ENCODE measurements around the gene SMC1B.
"Not testable (repeated sequence)": the region's sequence is repeated elsewhere in the genome, so short reads cannot be mapped to it uniquely, and the experiment has no call there.

The SMC1B gene

DNA sequence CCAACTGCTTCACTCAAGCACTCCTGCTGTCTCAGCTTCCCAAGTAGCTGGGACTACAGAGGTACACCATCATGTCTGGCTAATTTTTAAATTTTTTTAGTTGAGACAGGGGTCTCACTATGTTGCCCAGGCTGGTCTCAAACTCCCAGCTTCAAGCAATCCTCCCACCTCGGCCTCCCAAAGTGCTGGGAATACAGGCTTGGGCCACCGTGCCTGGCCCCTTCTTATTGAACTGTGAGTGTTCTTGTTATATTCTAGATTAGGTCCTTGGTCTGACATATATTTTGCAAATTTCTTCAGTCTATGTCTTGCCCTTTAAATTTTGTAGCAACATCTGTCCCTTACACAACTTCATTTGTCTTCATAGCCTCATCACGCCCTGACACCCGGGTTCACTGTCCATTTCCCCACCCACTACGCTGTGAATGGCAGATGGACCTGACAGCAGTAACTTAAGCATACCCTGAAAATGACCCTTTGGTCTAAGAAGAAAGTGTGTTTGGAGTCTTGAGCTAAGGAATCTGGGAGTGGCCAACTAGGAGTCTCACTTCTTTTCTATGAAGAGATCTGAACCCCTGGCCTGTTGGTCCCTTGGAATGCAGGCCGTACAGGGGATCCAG, 107.8 kb downstream of the SMC1B start:
- DNase-seq (ENCODE audit: low read depth, low spot score): no peak

GRCh38 chr22:45304971-45305370, 108.4 kb downstream of the SMC1B start:
- no peak for DNase-seq (ENCODE audit: low read depth, low spot score)

- DNase-seq (ENCODE audit: low read depth, low spot score): no peak
Measured at GRCh38 chr22:45303181-45303580, 110.2 kb downstream of the SMC1B start.

DNA sequence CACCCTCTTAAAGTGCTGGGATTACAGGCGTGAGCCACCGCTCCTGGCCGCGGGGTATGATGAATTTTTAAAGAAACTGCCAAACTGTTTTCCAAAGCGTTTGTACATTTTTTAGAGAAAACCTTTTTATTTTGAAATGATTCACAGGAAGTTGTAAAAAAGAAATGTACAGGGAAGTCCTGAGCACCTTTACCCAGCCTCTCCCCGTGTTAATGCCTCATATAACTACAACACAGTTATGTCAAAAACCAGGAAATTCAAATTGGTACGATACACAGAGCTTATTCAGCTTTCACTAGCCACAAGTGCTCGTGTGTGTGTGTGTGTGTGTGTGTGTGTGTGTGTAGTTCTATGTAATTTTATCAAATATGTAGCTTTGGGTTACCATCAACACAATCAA, 110.6 kb downstream of the SMC1B start:
- DNase-seq (ENCODE audit: low read depth, low spot score): no peak

GRCh38 chr22:45298934-45299505, 114.4 kb downstream of the SMC1B start:
- DNase-seq (ENCODE audit: low read depth, low spot score): no peak

GRCh38 chr22:45296628-45297297, 116.6 kb downstream of the SMC1B start:
- no peak for DNase-seq (ENCODE audit: low read depth, low spot score)

DNA sequence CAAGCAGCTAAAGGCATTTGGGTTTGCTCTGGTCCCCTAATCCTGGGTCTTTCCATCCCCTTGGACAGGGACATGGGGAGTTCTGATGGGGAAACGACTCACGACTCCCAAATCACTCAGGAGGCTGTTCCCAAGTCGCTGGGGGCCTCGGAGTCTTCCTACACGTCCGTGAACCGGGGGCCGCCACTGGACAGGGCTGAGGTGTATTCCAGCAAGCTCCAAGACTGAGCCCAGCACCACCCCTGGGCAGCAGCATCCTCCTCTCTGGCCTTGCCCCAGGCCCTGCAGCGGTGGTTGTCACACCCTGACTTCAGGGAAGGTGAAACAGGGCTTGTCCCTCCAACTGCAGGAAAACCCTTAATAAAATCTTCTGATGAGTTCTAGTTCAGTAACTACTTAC, 117.9 kb downstream of the SMC1B start:
- DNase-seq (ENCODE audit: low read depth, low spot score): no peak

DNA sequence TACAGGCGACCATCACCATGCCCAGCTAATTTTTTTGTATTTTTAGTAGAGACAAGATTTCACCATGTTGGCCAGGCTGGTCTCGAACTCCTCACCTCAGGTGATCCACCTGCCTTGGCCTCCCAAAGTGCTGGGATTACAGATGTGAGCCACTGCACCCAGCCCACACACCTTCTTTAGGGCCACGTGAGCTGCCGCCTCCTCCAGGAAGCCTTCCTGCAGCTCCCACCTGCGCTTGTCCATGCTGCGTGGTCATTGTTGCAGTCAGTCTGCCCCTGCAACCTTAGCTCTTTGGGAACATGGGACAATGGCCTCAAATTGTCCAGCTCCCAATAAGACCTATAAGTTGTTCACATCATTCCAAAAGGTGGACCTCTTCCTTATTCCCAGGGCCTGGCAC, 118.4 kb downstream of the SMC1B start:
- DNase-seq (ENCODE audit: low read depth, low spot score): not testable (repeated sequence)

All from ELF-1 (cell line).